GM19035 (cell line): ENCODE measurements around the gene GCNT4.

ENCODE experiments used
- ATAC-seq: cut with Tn5 transposase; IDR thresholded peaks from one replicate; pipeline ENCODE4 v1.9.1; 2021; ENCODE audit not compliant: unreplicated experiment

The GCNT4 gene

GRCh38 chr5:75051217-75051751 is 1.1 kb downstream of the GCNT4 start:
- no peak for ATAC-seq

GRCh38 chr5:75050415-75050814 is 1.9 kb downstream of the GCNT4 start:
- ATAC-seq: no peak

GRCh38 chr5:75049456-75050351 is 2.7 kb downstream of the GCNT4 start:
- no peak for ATAC-seq

- ATAC-seq: peak; percentile 62
These were observed 3.9 kb downstream of the GCNT4 start for GRCh38 chr5:75048457-75048953.

GRCh38 chr5:75047356-75047755 is 5.0 kb downstream of the GCNT4 start:
- no peak for ATAC-seq

- no peak for ATAC-seq
These were observed 5.8 kb downstream of the GCNT4 start for GRCh38 chr5:75046366-75047142.

GRCh38 chr5:75045071-75045470 is 7.3 kb downstream of the GCNT4 start:
- ATAC-seq: no peak

- ATAC-seq: no peak
These were observed 8.0 kb downstream of the GCNT4 start for GRCh38 chr5:75044406-75044805.

GRCh38 chr5:75043633-75044264 is 8.6 kb downstream of the GCNT4 start:
- no peak for ATAC-seq

- no peak for ATAC-seq
These were observed 9.8 kb downstream of the GCNT4 start for GRCh38 chr5:75042522-75042921.

GRCh38 chr5:75040973-75041372 is 11.4 kb downstream of the GCNT4 start:
- no peak for ATAC-seq

GRCh38 chr5:75037106-75037505 is 15.3 kb downstream of the GCNT4 start:
- ATAC-seq: no peak

GRCh38 chr5:75034137-75034739 is 18.1 kb downstream of the GCNT4 start:
- no peak for ATAC-seq

GRCh38 chr5:75031366-75031765 is 21.0 kb downstream of the GCNT4 start:
- no peak for ATAC-seq

- ATAC-seq: no peak
These were observed 24.3 kb downstream of the GCNT4 start for GRCh38 chr5:75028090-75028489.

- no peak for ATAC-seq
These were observed 28.8 kb downstream of the GCNT4 start for GRCh38 chr5:75023368-75024159.

- ATAC-seq: no peak
These were observed 30.6 kb downstream of the GCNT4 start for GRCh38 chr5:75021800-75022199.

- ATAC-seq: no peak
These were observed 31.1 kb downstream of the GCNT4 start for GRCh38 chr5:75021219-75021618.

- ATAC-seq: no peak
These were observed 32.2 kb downstream of the GCNT4 start for GRCh38 chr5:75020016-75020656.
